Fibroblast of upper back skin (primary cell): ENCODE measurements around the gene PLD1.
A peak's percentile ranks its signal among the peaks of the same experiment; 100 is the strongest.
"Not testable (repeated sequence)": the region's sequence is repeated elsewhere in the genome, so short reads cannot be mapped to it uniquely, and the experiment has no call there.

Experiments used
- DNase-seq: peaks from one replicate; pipeline ENCODE4 v3.0.0-alpha.2; 2013

Gene PLD1, protein sequence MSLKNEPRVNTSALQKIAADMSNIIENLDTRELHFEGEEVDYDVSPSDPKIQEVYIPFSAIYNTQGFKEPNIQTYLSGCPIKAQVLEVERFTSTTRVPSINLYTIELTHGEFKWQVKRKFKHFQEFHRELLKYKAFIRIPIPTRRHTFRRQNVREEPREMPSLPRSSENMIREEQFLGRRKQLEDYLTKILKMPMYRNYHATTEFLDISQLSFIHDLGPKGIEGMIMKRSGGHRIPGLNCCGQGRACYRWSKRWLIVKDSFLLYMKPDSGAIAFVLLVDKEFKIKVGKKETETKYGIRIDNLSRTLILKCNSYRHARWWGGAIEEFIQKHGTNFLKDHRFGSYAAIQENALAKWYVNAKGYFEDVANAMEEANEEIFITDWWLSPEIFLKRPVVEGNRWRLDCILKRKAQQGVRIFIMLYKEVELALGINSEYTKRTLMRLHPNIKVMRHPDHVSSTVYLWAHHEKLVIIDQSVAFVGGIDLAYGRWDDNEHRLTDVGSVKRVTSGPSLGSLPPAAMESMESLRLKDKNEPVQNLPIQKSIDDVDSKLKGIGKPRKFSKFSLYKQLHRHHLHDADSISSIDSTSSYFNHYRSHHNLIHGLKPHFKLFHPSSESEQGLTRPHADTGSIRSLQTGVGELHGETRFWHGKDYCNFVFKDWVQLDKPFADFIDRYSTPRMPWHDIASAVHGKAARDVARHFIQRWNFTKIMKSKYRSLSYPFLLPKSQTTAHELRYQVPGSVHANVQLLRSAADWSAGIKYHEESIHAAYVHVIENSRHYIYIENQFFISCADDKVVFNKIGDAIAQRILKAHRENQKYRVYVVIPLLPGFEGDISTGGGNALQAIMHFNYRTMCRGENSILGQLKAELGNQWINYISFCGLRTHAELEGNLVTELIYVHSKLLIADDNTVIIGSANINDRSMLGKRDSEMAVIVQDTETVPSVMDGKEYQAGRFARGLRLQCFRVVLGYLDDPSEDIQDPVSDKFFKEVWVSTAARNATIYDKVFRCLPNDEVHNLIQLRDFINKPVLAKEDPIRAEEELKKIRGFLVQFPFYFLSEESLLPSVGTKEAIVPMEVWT

GRCh38 chr3:171809861-171810628 is at the start of gene PLD1:
TSS of gene PLD1 (minus strand) at chr3:171810483. CDS start at chr3:171738051, 72,432 bp downstream.
- peak; percentile 96 for DNase-seq

DNA sequence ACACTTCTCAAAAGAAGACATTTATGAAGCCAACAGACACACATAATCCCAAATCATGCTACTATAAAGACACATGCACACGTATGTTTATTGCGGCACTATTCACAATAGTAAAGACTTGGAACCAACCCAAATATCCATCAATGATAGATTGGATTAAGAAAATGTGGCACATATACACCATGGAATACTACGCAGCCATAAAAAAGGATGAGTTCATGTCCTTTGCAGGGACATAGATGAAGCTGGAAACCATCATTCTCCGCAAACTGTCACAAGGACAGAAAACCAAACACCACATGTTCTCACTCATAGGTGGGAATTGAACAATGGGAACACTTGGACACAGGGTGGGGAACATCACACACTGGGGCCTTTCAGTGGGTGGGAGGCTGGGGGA is 48.5 kb upstream of the PLD1 start:
- DNase-seq: not testable (repeated sequence)

GRCh38 chr3:171854649-171855305 is 44.5 kb upstream of the PLD1 start:
- DNase-seq: no peak

DNA sequence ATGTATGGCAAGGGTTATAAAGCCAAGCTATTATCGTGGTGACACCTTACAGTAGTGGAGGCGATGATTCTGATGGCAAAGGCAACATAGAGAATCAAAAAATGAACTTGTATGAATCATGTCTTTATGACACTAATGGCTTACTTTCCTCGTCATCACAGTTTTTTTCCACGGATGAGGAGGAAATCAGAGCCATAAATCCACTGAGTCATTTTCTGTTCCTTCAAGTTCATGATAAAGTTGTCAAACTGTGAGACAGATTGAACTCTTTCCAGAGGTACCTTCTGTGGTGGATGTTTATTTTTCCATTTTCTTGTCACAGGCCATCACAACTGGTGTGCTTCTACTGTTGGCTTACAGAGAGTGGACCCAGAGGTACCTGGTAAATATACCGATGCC is 41.4 kb upstream of the PLD1 start:
- DNase-seq: peak; percentile 83

GRCh38 chr3:171850960-171851659 is 40.8 kb upstream of the PLD1 start:
- no peak for DNase-seq

DNA sequence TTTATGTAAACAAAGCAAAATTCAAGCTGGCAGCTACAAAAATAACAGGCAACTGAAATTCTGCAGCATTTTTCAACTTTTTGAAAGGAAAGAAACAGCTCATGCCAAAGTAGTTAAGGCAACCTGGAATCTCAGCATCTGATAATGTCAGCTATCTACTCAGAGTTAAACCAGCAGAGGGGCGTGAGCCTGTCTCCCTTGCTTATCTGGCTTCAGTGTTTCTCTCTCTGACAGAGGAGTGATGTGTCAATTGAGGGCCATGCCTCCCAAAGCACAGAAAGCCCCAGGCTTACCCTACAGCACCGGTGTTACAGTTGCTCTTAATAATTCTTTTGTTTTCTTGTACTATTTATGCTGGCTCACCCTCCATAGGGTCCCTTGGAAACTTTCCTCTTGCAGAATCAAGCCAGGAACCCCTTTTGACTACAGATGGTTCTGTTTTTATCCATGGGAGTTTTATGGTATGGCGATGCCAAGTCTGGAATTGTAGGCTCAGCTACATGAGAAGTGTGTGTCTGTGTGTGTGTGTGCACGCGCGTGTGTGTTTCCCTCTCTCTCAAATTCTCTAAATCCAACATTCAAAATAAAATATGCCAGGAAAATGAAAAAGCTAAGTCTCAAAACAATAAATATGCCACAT is 40.2 kb upstream of the PLD1 start:
- no peak for DNase-seq

- DNase-seq: no peak
Observed at GRCh38 chr3:171849617-171850319, 39.5 kb upstream of the PLD1 start.

DNA sequence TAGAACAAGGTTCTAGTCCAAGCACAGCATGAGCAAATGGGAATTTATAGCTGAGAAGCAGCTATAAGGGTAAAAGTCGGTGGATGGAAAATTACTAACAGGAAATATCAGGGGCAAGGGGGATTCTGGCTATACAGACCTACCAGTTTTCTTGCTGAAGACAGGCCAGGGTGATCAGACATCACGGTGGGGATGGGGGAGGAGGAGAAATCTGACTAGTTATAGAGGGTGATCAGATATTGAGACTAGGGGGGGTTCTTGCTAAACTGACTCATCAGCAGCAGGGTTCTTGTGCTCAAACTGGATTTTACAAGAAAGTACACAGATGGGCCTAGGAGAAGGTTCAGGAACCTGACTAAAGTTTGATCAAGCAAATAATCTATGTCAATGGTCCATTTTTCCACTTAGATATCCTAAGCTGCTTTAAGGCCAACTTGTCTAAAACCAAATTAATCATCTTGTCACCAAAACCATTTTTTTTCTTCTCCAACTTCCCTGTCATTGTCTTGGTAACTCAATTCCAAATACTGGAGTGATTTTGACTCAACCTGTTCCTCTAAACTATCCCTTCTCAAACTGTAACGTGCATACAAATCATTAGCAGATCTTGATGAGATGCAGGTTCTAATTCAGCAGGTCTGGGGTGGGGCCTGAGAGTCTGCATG is 37.4 kb upstream of the PLD1 start:
- DNase-seq: no peak

DNA sequence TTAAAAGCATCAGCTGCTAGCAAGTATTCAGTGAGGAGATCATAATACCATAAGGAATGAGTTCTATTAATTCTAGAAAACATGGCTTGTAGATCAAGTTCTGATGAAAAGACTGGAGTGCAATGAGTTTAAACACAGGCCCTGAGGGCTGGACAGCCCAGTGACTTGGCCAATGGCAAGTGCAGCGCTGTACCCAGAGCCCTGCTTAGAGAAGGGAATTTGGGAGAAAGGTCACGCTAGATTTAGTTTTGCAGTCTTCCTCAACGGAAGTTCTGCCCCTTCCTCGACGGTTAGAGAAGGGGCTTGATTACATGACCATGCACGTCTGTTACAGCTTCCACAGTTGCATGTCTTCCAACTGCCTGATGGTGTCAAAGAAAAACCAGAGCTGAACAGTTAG is 36.9 kb upstream of the PLD1 start:
- DNase-seq: no peak

GRCh38 chr3:171846597-171846996 is 36.3 kb upstream of the PLD1 start:
- peak; percentile 79 for DNase-seq

GRCh38 chr3:171845481-171846284 is 35.4 kb upstream of the PLD1 start:
- DNase-seq: no peak

DNA sequence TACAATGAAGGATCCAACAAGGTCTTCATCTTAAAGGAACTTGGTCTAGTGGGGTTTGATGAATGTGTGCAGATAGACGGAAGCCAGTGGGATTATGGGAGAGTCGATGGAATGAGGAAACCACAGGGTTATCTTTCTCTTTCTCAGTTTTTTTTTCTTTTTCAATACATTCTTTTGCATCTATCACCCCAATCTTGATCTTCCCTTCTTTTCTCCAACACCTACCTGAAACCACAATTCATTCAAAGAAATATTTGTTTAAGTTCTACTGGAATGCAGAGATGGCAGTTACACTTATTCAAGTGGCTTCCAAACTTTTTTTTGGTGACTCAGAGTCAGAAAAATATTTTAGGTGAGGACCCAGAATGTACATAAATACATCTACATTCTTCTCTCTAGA is 34.6 kb upstream of the PLD1 start:
- no peak for DNase-seq

DNA sequence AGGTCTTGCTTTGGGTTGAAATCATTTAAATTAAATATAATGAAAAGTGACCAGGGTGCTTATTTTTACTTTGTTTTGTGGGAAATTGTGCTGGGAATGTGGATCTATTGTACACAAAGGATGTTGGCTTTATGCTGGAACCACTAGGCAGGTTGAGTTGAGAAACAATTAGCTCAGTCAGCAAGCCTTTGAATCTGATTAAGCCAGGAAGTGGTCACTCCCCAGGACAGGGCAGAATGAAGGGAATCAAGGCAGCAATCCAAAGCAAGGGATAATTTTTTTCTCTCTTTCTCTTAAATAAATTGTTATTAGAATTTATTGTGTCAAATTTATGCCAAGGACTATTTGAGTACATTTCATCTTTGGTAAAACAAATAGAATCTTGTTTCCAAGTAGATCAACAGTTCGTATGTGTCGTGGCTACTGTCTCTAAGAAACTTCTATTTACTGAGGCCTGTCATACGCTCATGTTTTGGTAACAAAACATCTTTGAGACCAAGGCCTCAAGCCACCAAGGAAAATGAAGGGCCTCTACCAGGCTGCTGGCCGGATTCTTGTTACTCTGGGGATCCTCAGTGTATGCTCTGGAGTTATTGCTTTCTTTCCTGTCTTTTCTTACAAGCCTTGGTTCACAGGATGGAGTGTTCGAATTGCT is 32.7 kb upstream of the PLD1 start, which contains the start of gene TMEM212:
TMEM212 (plus strand) TSS at position 486 of the 655 bp plus-strand sequence; CDS start at position 521, 35 bp downstream.
- DNase-seq: no peak

DNA sequence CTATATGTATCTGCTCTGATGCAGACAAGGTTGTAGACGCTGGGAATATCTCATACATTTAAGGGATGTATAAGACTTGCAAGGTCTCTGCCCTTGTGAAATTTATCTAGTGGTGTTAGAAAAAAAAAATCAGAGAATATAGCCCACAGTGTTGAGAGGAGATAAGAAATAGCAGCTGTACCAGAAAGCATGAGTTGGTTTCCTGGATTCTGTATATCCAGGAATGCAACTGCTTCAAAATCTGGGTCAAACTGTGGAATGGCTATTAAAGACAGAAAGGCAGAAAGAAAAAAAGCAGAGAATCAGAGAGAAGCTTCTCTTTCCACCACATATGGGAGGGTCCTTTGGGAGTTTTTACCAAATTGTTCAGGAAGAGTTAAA is 31.3 kb upstream of the PLD1 start:
- peak; percentile 73 for DNase-seq

- DNase-seq: no peak
Observed at GRCh38 chr3:171840811-171841619, 30.7 kb upstream of the PLD1 start.

DNA sequence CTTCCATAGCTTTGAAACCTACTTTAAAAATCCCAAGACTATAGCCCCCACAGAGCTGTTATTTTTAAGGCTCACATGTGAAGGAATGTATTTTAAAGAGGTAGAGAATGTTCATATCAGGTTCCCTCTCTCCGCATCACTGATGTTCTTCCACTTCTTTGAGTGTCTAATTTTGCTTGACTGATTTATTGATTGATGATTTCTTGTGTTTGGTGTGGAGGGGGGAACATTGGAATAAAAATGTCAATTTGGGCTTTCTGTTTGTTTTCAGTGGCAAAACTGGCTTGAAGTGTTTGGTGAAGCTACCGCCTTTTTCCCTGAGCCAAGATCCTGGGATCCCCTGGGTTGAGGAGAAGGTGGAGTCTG is 30.1 kb upstream of the PLD1 start:
- DNase-seq: no peak

GRCh38 chr3:171839270-171839669 is 29.0 kb upstream of the PLD1 start:
- DNase-seq: no peak
